HepG2 (cell line): ENCODE results near the gene TSSK2. TPM values are rescaled to one million over a fixed set of nuclear protein-coding genes. Genes with fewer than 3 reads are reported as not detected.

Experiments used
- ATAC-seq: fragments of 200-7000 bp; cut with Tn5 transposase; 3 replicates; pipeline ENCODE4 v1.9.1; 2020; ENCODE audit warnings: mild to moderate bottlenecking, moderate library complexity
- BruUV-seq: library from RNA; stranded (reverse); fragments of 400-500 nt; replicated peaks from 2 replicates; lab custom pipeline; 2021; lab: Mats Ljungman, UMichigan
- CTCF ChIA-PET: fragments of 300-600 bp; formaldehyde crosslinking; extraction: SDS; loops from one replicate; lab custom pipeline; 2021; ENCODE audit warnings: low total read pairs, inconsistent platforms, low intra/inter-chr PET ratio; lab: Yijun Ruan, JAX
- POLR2A ChIA-PET: fragments of 350-600 bp; sonication (Branson Sonifier 250); formaldehyde crosslinking; loops from one replicate; lab custom pipeline; 2020; ENCODE audit warnings: antibody characterized with exemption, inconsistent platforms; lab: Yijun Ruan, JAX
- DNase-seq: peaks from one replicate; pipeline ENCODE4 v3.0.0-alpha.2; 2015; ENCODE audit warnings: low spot score
- FAIRE-seq: peaks from 3 replicates; lab custom pipeline; 2011; peaks lifted over from hg19 to GRCh38; lab: Jason Lieb, UNC
- H2AFZ ChIP-seq: one replicate; pipeline ENCODE4 v1.6.1; 2011; ENCODE audit warnings: low read length, inconsistent platforms
- H3K27ac ChIP-seq: fragments of 300-600 bp; 3 replicates; pipeline ENCODE4 v1.8.0; 2011; ENCODE audit warnings: mixed run types, mild to moderate bottlenecking, mixed read lengths, low read length, inconsistent platforms; ENCODE audit not compliant: insufficient read depth; ENCODE audit errors: extremely low read length
- H3K27me3 ChIP-seq, 2 experiments: fragments of 200-600 bp in 1 of 2; 2 replicates in 1 of 2; 3 replicates in 1 of 2; pipeline versions ENCODE4 v1.6.0 to v1.8.0; 2011; ENCODE audit warnings: low read length in 2 of 2, mild to moderate bottlenecking in 2 of 2, moderate library complexity in 2 of 2, inconsistent platforms in 1 of 2; ENCODE audit not compliant: insufficient read depth in 2 of 2, control insufficient read depth in 1 of 2
- H3K36me3 ChIP-seq, 2 experiments: fragments of 200-600 bp in 1 of 2; replicated peaks in 1 of 2; 2 replicates in 1 of 2; 3 replicates in 1 of 2; pipeline versions ENCODE4 v1.5.1 to v1.8.0; 2011; ENCODE audit warnings: low read length in 2 of 2, inconsistent platforms in 1 of 2; ENCODE audit not compliant: insufficient read depth in 2 of 2, control insufficient read depth in 1 of 2
- H3K4me1 ChIP-seq: 2 replicates; pipeline ENCODE4 v1.5.1; 2012; ENCODE audit warnings: low read length, inconsistent platforms; ENCODE audit not compliant: insufficient read depth
- H3K4me2 ChIP-seq: 2 replicates; pipeline ENCODE4 v1.6.0; 2011; ENCODE audit warnings: low read depth, low read length, inconsistent platforms
- H3K4me3 ChIP-seq, 3 experiments: fragments of 200-600 bp in 1 of 3; sonication (generic), shearing (Covaris generic) in 1 of 3; replicated peaks in 1 of 3; 2 replicates each; pipeline ENCODE4 v1.5.1; 2011 to 2016; ENCODE audit warnings: low read length in 3 of 3, inconsistent platforms in 2 of 3, low read depth in 2 of 3, mild to moderate bottlenecking in 2 of 3, control low read depth in 1 of 3, mixed read lengths in 1 of 3; ENCODE audit not compliant: insufficient read depth in 1 of 3
- H3K79me2 ChIP-seq: one replicate; pipeline ENCODE4 v1.6.1; 2011; ENCODE audit warnings: low read length, inconsistent platforms; ENCODE audit not compliant: insufficient read depth
- H3K9ac ChIP-seq: 2 replicates; pipeline ENCODE4 v1.6.0; 2011; ENCODE audit warnings: mild to moderate bottlenecking, low read depth, low read length, inconsistent platforms; ENCODE audit not compliant: insufficient read depth
- H3K9me3 ChIP-seq: 2 replicates; pipeline ENCODE4 v1.5.1; 2012; ENCODE audit warnings: mild to moderate bottlenecking, low read length
- H4K20me1 ChIP-seq: 2 replicates; pipeline ENCODE4 v1.6.0; 2011; ENCODE audit warnings: inconsistent platforms, mild to moderate bottlenecking, low read length, moderate library complexity; ENCODE audit not compliant: insufficient read depth
- ARNT ChIP-seq: fragments of 450-650 bp; IDR thresholded peaks from 2 replicates; pipeline ENCODE4 v1.6.1; 2017
- GMEB2 ChIP-seq: IDR thresholded peaks from 2 replicates; pipeline ENCODE4 v1.6.1; 2016; ENCODE audit warnings: missing biosample characterization, missing genetic modification reagents, low read depth
- HOXD1 ChIP-seq: sonication (generic); formaldehyde crosslinking; IDR thresholded peaks from 2 replicates; pipeline ENCODE4 v1.5.0; 2020; ENCODE audit warnings: missing genetic modification reagents
- TBX2 ChIP-seq: sonication (generic); formaldehyde crosslinking; IDR thresholded peaks from 2 replicates; pipeline ENCODE4 v1.5.0; 2020; ENCODE audit warnings: missing genetic modification reagents, mild to moderate bottlenecking, borderline replicate concordance
- ZBTB21 ChIP-seq: sonication (generic); formaldehyde crosslinking; IDR thresholded peaks from 2 replicates; pipeline ENCODE4 v1.4.0; 2020; ENCODE audit warnings: missing genetic modification reagents
- ZBTB3 ChIP-seq: sonication (generic); formaldehyde crosslinking; IDR thresholded peaks from 2 replicates; pipeline ENCODE4 v1.4.0; 2020; ENCODE audit warnings: low read depth, mild to moderate bottlenecking, moderate library complexity, missing genetic modification reagents, borderline replicate concordance
- ZNF563 ChIP-seq: sonication (generic); formaldehyde crosslinking; IDR thresholded peaks from 2 replicates; pipeline ENCODE4 v1.8.0; 2022; ENCODE audit warnings: mild to moderate bottlenecking, moderate library complexity, missing genetic modification reagents
- whole genome bisulfite sequencing: methylation state at CpG from one replicate; pipeline ENCODE4 v1.1.6; 2017; ENCODE audit warnings: low lambda C conversion rate; 5-methylcytosine and 5-hydroxymethylcytosine counted together
- in situ Hi-C: cut with HindIII; loops from 2 replicates; pipeline ENCODE4 v1.10.0; 2017; ENCODE audit warnings: low pct_unique_long_range_greater_than_20kb; ENCODE audit not compliant: extremely low pct_ligation_motif_present
- intact Hi-C: fragments of 100-400 bp; cut with micrococcal nuclease; formaldehyde crosslinking; loops from one replicate; pipeline ENCODE4 v1.10.0; 2022; ENCODE audit not compliant: unreplicated experiment
- polyA plus RNA-seq, 8 experiments: library from polyadenylated mRNA; depleted of rRNA in 3 of 8; stranded (reverse) in 7 of 8; unstranded in 1 of 8; fragments of >200 nt; fragmentation: Illumina TruSeq in 4 of 8; extraction: Trizol in 4 of 8; gene quantifications; 2 replicates each; pipeline versions ENCODE4 v1.2.1 to v1.2.3, GENCODE V29; 2011 to 2016; ENCODE audit warnings: low read depth in 4 of 8, missing spikeins in 1 of 8, mixed read lengths in 1 of 8; ENCODE audit not compliant: insufficient read depth in 1 of 8
- total RNA-seq, 5 experiments: library from RNA; depleted of rRNA; stranded (reverse); fragments of >200 nt; fragmentation: Illumina TruSeq; extraction: Trizol; gene quantifications; 2 replicates each; pipeline ENCODE4 v1.2.3, GENCODE V29; 2016; ENCODE audit warnings: low read depth in 1 of 5
- TF ChIP-seq, protein P1 (sequence below): sonication (generic); formaldehyde crosslinking; IDR thresholded peaks from 2 replicates; pipeline ENCODE4 v1.4.0; 2020; ENCODE audit warnings: missing genetic modification reagents, borderline replicate concordance
- TF ChIP-seq, protein P2 (sequence below): fragments of 450-650 bp; IDR thresholded peaks from 2 replicates; pipeline ENCODE4 v1.6.1; 2017
- TF ChIP-seq, protein P3 (sequence below): sonication (generic); formaldehyde crosslinking; IDR thresholded peaks from 2 replicates; pipeline ENCODE4 v1.9.0; 2021; ENCODE audit warnings: missing genetic modification reagents, borderline replicate concordance

The TSSK2 gene
- total and polyA plus RNA-seq, 2 of the 13 experiments (the other 11 are each of a cell fraction or from before 2014, with no cell fraction given) = not detected

GRCh38 chr22:19131685-19132015, 542 bp downstream of the TSSK2 start (continued):
- TF ChIP-seq, protein P1, sequence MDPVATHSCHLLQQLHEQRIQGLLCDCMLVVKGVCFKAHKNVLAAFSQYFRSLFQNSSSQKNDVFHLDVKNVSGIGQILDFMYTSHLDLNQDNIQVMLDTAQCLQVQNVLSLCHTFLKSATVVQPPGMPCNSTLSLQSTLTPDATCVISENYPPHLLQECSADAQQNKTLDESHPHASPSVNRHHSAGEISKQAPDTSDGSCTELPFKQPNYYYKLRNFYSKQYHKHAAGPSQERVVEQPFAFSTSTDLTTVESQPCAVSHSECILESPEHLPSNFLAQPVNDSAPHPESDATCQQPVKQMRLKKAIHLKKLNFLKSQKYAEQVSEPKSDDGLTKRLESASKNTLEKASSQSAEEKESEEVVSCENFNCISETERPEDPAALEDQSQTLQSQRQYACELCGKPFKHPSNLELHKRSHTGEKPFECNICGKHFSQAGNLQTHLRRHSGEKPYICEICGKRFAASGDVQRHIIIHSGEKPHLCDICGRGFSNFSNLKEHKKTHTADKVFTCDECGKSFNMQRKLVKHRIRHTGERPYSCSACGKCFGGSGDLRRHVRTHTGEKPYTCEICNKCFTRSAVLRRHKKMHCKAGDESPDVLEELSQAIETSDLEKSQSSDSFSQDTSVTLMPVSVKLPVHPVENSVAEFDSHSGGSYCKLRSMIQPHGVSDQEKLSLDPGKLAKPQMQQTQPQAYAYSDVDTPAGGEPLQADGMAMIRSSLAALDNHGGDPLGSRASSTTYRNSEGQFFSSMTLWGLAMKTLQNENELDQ = no peak
- TF ChIP-seq TBX2 = no peak
- TF ChIP-seq HOXD1 (CRISPR knock-in tag) = no peak
- TF ChIP-seq ARNT = no peak
- no peak for TF ChIP-seq ZBTB21

GRCh38 chr22:19132153-19132552, 1.0 kb downstream of the TSSK2 start:
- intact Hi-C loops (no loop called here), in situ Hi-C loops (no loop called here)
- 95% methylated on average over 13 of the region's 20 CpGs for WGBS
- Histone ChIP-seq H3K79me2 (no peaks in the 10 kb centered on the region), H3K36me3 (peaks cover 9 to 30% of the 10 kb centered on the region in 2 experiments; a peak in 4 of 5 replicates), H4K20me1 (no peaks in the 10 kb centered on the region), H3K9ac (no peak overlapping the region), H3K4me1 (no peaks in the 10 kb centered on the region), H3K27ac (no peak overlapping the region), H3K4me2 (no peak overlapping the region), H3K27me3 (peaks cover 2 to 17% of the 10 kb centered on the region in 2 experiments; a peak in 3 of 5 replicates), H3K4me3 (no peak overlapping the region), H2AFZ (no peak overlapping the region), H3K9me3 (no peaks in the 10 kb centered on the region)
- ATAC-seq = no peak
- no peak for FAIRE-seq
- ChIA-PET POLR2A (no interaction called here), CTCF (no interaction called here)
- DNase-seq = no peak
- BruUV-seq = no TSS peak
- no peak for TF ChIP-seq ZBTB3 (CRISPR knock-in tag)
- TF ChIP-seq GMEB2 (CRISPR knock-in tag) = no peak
- TF ChIP-seq, protein P2, sequence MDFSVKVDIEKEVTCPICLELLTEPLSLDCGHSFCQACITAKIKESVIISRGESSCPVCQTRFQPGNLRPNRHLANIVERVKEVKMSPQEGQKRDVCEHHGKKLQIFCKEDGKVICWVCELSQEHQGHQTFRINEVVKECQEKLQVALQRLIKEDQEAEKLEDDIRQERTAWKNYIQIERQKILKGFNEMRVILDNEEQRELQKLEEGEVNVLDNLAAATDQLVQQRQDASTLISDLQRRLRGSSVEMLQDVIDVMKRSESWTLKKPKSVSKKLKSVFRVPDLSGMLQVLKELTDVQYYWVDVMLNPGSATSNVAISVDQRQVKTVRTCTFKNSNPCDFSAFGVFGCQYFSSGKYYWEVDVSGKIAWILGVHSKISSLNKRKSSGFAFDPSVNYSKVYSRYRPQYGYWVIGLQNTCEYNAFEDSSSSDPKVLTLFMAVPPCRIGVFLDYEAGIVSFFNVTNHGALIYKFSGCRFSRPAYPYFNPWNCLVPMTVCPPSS = no peak
- TF ChIP-seq ZNF563 (CRISPR knock-in tag) = no peak
- TF ChIP-seq, protein P3, sequence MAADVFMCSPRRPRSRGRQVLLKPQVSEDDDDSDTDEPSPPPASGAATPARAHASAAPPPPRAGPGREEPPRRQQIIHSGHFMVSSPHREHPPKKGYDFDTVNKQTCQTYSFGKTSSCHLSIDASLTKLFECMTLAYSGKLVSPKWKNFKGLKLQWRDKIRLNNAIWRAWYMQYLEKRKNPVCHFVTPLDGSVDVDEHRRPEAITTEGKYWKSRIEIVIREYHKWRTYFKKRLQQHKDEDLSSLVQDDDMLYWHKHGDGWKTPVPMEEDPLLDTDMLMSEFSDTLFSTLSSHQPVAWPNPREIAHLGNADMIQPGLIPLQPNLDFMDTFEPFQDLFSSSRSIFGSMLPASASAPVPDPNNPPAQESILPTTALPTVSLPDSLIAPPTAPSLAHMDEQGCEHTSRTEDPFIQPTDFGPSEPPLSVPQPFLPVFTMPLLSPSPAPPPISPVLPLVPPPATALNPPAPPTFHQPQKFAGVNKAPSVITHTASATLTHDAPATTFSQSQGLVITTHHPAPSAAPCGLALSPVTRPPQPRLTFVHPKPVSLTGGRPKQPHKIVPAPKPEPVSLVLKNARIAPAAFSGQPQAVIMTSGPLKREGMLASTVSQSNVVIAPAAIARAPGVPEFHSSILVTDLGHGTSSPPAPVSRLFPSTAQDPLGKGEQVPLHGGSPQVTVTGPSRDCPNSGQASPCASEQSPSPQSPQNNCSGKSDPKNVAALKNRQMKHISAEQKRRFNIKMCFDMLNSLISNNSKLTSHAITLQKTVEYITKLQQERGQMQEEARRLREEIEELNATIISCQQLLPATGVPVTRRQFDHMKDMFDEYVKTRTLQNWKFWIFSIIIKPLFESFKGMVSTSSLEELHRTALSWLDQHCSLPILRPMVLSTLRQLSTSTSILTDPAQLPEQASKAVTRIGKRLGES (CRISPR knock-in tag) = no peak
